Stimulated activated CD8-positive, alpha-beta memory T cell treated with anti-CD3 and anti-CD28 coated beads, Interleukin-4, amount 100 ng/mL, for 1 hour (primary cell): Measurements from ENCODE around the gene CFAP99.

Source experiments
- DNase-seq, 2 donors: peaks; one replicate each; pipeline ENCODE4 v3.0.0-alpha.2; 2020; ENCODE audit warnings: low read depth in 2 of 2, low spot score in 1 of 2

CFAP99 gene

GRCh38 chr4:2497931-2498330, 79.2 kb downstream of the CFAP99 start:
- no peak for DNase-seq

DNA sequence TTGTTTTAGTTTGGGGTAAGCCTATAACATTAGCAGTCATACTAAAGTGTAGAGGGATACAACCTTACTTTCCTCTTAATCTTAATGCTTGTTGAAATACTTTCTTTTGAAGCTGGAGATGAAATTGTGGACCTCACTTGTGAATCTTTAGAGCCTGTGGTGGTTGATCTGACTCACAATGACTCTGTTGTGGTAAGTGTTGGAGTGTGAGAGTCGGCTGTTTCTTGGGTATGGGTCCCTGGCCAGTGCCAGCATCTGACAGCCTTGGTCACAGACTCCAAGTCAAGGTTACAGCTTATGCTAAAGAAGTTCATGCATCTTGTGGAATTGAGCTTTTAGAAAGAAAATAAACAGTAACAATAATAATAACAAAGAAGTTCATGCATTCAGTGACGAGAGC, 81.8 kb downstream of the CFAP99 start:
- DNase-seq: no peak

DNA sequence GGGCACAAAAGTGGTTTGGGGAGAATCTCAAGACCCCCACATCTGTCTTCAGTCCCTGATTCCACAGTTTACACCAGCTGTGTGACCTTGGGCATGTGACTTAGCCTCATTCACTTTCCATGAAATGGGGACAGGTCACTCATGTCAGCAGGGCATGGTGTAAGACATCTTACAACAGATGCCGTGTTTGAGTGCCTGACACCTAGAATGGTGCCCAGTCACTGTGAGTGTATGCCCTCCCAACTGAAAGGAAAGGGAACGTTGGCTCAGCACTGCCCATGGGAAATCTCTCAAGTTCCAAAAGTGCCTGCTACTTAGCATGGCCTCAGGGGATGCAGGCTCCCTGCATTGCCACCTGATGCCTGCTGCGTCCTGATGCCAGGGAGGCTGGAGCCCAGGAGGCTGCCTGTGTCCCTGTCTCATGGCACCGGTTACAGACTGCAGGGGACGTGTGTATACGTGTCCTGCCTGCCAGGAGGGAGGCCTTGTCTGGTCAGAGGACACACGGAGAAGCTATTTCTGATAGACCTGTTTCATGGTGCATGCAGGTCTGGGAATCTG, 82.4 kb downstream of the CFAP99 start:
- DNase-seq: no peak

- no peak for DNase-seq
Observed at GRCh38 chr4:2503809-2504208, 85.1 kb downstream of the CFAP99 start.

- no peak for DNase-seq
Observed at GRCh38 chr4:2507259-2507658, 88.5 kb downstream of the CFAP99 start.

GRCh38 chr4:2507855-2508254, 89.1 kb downstream of the CFAP99 start:
- DNase-seq: no peak

DNA sequence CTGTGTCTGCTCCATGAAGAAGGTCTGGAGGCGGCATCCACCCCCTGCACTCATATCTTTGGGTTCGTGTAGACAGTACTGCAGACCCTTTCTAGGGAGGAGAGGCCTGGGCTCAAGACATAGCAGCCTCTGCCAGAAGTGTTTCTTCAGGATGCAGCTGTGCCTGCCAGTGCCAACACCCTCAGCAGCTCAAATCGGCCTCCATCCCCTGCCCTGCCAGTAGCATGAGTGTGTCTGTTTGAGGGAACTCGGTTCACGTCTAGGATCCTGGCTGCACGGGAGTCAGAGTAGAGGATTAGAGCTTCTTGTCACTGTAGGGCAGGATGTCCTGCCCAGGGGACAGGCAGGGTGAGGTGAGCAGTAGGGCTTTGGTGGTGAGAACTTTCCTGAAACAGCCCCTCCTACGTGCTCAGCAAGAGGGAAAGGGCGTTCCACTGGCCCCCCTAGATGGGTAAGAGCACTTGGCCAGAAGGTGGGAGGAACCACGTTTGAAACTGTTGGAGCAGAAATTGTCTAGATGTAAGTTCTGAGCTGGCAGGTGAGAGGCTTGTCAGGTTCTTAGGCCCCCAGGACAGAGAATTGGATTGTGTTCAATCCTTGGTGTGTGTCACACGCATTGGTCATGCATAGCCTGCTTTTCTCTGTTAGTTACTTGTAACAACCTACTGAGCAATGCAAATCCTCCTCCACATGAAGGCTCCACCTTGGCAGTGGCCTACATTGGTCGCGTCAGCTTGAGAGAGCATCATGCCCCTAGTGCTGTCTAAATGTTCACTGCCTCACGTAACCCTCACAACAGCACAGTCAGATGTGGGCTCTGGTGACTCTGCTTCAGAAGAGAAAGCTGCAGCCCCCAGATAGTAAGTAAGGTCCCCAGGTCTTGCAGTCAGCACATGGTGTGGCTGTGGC, 91.8 kb downstream of the CFAP99 start:
- DNase-seq: no peak

- no peak for DNase-seq
Observed at GRCh38 chr4:2511645-2512131, 92.9 kb downstream of the CFAP99 start.
